Medulla oblongata (tissue), 1 donor: ENCODE measurements around the gene NUP214.
"Not testable (repeated sequence)": the region's sequence is repeated elsewhere in the genome, so short reads cannot be mapped to it uniquely, and the experiment has no call there.

Source experiments
- DNase-seq: peaks from one replicate; pipeline ENCODE4 v3.0.0-alpha.2; 2015; ENCODE audit errors: extremely low spot score

Gene NUP214

GRCh38 chr9:131096269-131097125, 28.9 kb upstream of the NUP214 start, which contains the start of gene AIF1L:
Gene AIF1L (plus strand): TSS chr9:131096531. CDS start chr9:131096630, 99 bp downstream.
- peak; percentile 74 for DNase-seq

DNA sequence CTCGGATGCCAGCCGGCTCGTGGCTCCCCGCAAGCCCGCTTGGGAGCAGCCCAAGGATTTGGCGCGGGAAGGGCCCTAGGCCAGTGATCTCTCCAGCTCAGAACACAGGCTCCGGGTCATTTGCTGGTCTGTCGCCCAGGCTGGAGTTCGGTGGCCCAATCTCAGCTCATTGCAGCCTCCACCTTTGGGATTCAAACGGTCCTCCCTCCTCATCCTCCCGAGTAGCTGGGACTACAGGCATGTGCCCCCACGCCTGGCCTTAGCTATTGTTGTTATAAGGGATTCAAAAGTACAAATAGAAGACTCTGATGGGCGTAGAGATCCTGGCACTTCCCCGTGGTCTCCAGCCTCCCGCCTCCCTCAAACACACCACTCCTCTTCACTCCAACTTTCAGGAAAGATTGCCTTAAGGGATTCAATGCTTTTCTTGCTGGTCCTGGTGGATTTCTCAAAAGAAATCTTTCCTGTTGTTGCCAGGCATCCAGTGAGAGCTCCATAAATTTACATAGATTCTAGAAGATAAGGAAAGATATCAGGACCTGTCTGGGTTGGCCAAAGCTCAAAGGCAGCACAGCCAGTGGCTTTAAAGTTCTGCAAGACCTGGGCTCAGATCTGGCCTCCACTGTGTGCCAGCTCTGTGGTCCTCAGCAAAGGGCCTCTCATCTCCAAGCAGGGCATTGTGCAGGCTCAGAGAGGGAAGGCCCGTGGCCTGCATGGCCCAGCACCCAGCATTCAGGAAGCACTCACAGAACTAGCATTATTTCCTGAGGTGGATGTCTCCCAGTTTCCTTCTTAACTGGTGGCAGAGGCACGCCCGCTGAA, 28.0 kb upstream of the NUP214 start:
- DNase-seq, result peak; percentile 12

DNA sequence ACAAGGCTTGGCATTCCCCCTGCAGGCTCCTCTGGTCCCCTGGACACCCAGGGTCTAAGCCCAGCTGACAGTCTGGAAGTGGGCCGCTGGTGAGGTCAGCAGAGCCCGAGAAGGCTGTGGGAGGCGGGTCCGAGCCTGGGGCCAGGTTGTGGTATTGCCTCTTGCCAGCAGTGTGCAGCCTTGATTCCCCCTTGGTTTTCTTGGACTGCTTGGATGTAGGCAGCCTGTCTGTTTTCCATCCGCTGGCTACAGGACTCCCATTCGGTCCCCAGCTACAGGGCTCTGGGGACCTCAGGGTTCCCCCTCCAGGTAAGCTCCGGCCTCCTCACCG, 27.5 kb upstream of the NUP214 start:
- DNase-seq, result peak; percentile 48

DNA sequence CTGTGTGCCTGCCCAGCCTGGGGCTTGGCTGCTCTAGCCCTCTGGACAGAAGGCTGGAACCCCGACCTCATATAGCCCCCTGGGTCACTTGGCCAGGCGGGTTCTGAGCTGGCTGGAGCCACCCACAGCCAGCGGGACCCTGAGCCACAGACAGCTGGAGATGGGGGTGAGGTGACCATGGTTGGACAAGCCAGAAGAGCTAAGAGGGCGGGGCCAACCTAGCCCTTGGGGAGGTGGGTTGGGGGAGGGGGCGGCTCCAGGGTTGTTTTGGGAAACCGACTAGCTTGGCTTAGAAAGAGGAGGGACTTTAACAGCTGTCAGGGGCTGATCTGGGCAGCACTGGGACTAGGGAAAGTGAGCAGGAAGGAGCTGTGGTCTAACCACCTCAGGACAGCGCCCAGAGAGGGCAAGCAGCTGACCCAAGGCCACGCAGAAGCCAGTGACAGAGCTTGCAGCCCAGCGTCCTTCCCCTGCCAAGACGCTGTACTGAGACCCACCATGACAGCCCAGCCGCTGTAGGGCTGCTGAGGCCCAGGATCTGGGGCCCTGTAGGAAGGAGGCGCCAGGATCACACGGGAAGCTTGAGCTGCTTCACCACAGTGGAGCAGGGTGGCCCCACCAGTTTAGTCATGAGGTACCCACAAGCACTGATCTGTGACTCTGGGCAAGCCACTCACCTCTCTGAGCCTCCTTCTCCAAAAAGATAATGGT, 26.8 kb upstream of the NUP214 start:
- peak; percentile 20 for DNase-seq

GRCh38 chr9:131099102-131099606, 26.2 kb upstream of the NUP214 start:
- DNase-seq, result no peak

DNA sequence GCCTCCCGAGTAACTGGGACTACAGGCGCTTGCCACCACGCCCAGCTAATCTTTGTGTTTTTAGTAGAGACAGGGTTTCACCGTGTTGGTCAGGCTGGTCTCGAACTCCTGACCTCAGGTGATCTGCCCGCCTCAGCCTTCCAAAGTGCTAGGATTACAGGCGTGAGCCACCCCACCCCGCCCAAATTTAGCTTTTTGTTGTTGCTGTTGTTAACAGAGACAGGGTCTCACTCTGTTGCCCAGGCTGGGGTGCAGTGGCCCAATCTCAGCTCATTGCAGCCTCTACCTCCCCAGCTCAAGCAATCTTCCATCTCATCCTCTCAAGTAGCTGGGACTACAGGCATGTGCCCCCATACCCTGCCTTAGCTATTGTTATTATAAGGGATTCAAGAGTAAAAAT, 25.5 kb upstream of the NUP214 start:
- not testable (repeated sequence) for DNase-seq

DNA sequence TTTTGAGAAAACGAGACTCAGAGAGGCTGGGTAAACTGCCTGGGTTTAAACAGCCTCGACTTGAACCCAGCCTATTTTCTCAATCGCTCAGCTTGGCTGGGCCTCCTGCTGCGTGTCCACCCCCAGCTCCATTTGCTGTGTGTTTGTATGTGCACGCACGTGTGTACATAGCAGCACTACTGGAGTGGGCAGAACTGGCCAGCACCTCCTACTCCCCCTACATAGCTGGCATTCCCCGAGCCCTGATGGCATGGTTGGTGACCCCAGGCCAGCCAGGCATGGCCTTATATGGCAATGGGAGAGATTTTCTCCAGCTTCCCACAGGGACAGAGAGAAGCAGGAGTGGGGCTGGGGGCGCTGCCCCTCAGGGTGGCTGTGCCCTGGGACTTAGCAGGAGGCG, 24.9 kb upstream of the NUP214 start:
- DNase-seq, result no peak

DNA sequence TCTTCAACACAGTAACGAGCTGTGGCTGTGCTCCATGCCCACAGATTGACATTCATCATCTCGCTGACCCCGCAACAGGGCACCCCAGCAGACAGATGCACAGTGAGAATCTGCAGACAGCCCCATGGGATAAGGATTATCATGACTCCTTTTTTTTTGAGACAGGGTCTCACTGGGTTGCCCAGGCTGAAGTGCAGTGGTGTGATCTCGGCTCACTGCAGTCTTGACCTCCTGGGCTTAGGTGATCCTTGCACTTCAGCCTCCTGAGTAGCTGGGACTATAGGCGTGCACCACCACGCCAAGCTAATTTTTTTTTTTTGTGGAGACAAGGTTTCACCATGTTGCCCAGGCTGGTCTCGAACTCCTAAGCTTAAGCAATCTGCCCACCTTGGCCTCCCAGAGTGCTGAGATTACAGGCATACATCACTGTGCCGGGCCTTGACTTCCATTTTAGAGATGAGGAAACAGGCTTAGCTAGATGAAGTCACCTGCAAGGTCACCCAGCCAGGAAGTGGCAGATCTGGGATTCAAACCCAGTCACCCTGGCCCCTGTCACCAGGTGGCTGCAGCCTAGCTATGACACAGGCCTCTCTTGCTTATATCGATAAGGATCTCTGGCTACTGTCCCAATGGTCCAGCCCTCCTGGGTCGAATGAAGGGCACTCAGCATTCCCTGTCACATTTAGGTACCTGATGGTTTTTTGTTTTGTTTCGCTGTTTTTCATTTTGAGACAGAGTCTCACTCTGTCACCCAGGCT, 24.0 kb upstream of the NUP214 start:
- no peak for DNase-seq

GRCh38 chr9:131103024-131103423, 22.4 kb upstream of the NUP214 start:
- no peak for DNase-seq

- no peak for DNase-seq
Measured at GRCh38 chr9:131103535-131103934, 21.9 kb upstream of the NUP214 start.

GRCh38 chr9:131104016-131104740, 21.2 kb upstream of the NUP214 start:
- no peak for DNase-seq

DNA sequence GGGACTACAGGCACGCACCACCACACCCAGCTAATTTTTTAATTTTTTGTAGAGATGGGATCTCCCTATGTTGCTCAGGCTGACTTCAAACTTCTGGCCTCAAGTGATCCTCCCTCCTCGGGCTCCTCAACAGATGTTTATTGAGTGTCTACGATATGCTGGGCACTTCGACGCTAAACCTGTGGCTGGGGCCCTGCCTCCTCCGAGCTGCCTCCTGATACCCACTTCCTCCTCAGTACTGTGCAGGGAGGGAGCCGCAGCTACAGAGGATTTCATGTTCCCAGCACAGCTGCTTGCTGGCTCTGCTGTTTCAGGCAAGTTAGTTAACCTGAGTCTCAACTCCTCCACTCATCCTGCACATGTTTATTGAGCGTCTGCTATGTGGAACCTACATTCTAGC, 19.4 kb upstream of the NUP214 start:
- DNase-seq, result no peak

DNA sequence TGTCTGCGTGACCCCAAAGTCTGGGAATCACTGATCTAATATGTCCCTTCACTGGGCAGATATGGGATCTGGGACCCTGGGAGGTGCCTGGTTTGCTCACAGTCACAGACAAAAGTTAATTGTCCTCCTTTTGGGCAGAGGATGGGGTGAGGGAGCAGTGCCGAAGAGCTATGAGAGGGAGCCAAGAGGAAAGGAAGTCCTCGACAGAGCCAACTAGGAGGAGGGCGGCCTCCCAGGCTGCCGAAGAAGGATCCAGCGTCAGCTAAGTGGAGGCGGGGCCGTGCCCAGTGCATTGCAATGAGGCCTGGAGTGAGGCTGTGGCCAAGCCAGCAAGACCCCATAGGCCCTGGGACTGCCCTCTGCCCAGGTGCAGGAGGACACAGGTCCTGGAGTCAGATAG, 17.6 kb upstream of the NUP214 start:
- DNase-seq, result peak; percentile 56

DNA sequence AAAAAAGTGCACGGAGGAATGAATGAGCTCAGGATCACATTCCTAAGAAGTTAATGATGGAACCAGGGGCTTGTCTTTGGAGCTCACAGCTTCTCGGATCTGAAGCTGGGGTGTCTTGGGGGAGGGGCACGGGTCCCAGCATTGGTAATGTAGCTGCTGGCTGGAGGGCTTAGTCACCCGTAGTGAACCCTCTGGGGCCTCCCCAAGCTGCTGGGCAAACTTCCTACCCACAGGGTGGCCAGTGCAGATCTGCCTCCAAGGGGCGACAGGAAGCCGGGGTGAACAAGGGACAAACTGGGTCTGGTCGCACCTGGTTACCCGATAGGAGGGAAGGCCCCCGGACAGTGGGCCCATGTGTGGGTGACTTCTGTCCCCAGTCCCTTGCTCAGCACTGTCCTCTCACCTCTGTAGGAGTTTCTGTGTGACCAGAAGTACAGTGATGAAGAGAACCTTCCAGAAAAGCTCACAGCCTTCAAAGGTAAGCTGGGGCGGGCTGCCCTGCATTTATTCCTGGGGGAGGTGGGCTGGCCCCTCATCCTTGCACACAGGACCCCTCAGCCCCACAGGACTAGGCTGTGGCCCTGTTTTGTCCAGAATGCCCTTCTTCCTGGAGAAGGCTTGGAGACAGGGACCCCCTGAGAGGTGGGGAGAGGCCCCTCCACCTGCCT, 14.1 kb upstream of the NUP214 start:
- no peak for DNase-seq

DNA sequence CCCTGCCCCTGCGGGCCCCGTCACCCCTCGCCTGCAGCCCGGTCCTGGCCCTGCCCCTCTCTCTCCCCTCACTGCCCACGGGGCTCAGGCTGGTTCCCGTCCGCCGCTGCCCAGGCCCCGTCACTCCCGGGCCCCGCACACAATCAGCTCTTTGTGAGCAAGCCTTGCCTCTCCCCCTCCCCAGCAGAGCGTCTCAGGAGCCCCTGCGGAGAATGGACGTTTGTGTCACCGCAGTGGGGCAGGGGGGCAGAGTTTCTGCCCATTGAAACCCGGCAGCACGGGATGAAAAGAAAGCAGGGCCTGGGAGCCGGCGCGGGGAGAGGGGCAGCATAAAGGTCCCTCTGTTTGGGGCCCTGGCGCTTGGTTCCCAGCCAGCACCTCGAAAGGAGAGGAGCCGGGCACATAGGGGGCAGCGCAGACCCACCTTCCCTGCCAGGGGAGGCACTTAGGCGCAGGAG, 13.5 kb upstream of the NUP214 start:
- DNase-seq, result peak; percentile 96

GRCh38 chr9:131112374-131113154, 12.8 kb upstream of the NUP214 start:
- DNase-seq, result peak; percentile 36

- no peak for DNase-seq
Measured at GRCh38 chr9:131113655-131114054, 11.7 kb upstream of the NUP214 start.

DNA sequence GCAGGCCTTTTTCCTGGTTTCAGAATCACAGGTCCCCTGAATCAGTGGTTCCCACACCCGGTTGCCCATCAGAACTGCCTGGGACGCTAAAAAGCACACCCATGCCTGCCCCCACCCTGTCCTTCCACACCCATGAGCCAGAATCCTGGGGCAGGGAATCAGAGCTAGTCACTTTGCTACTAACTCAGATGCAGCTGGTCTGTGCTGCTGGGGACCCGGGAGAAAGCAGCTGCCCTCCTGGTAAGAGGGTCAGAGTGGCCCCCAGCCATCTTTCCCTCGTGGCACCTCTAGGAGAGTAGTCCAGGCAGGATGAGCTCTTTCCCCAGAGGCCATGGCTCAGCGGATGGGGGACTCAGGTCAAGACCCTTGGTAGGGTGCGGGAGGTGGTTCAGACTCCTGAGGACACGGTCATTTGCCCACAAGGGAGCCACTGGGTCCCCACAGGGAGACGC, 11.3 kb upstream of the NUP214 start:
- no peak for DNase-seq

- not testable (repeated sequence) for DNase-seq
Measured at GRCh38 chr9:131115360-131115742, 10.0 kb upstream of the NUP214 start.
